Testis (tissue), 2 donors: ENCODE results near the gene ATP1B1.

ENCODE experiments used
- POLR2A ChIP-seq: fragments of 450-650 bp; IDR thresholded peaks from one replicate; pipeline ENCODE4 v1.6.1; 2017; ENCODE audit warnings: antibody characterized with exemption, mild to moderate bottlenecking, moderate library complexity
- TF ChIP-seq, protein P1 (sequence below), 3 experiments: fragments of 450-650 bp in 2 of 3; fragments of 200-600 bp in 1 of 3; sonication (generic) in 1 of 3; IDR thresholded peaks; one replicate each; pipeline ENCODE4 v1.5.1; 2016 to 2019; ENCODE audit warnings: antibody characterized with exemption in 3 of 3, mild to moderate bottlenecking in 2 of 3, moderate library complexity in 1 of 3

DNA sequence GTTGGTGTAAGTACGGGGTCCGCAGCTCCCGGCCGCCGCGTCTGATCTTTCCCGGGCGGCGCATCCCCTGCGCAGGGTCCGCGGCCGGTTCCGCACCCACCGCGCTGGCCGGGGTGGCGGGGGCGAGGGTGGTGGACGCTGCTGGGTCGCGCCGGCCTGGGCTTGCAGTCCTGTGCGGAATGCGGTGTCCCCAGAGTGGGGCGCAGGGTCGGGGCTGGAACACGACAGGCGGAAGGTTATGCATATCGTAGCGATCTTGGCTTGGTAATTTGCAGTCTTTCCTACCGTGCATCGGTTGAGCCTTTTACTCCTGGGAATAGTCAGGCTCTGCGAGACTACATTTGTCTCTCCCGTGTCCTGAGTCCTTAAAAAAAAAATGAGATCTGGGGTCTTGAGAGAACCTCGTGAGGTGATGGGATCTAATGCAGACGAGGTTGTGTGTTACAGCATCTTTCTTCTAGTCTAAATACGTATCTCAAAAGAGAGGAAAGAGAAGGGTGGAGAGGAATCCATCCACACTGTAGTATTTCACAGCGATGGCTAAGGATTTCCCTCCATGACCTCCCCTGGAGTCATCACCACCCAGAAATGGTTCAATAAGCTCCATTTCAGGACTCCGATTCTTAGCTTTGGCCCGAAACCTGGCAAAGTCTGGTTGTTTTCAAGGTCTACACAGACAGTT is 572 bp downstream of the ATP1B1 start:
- TF ChIP-seq, protein P1, sequence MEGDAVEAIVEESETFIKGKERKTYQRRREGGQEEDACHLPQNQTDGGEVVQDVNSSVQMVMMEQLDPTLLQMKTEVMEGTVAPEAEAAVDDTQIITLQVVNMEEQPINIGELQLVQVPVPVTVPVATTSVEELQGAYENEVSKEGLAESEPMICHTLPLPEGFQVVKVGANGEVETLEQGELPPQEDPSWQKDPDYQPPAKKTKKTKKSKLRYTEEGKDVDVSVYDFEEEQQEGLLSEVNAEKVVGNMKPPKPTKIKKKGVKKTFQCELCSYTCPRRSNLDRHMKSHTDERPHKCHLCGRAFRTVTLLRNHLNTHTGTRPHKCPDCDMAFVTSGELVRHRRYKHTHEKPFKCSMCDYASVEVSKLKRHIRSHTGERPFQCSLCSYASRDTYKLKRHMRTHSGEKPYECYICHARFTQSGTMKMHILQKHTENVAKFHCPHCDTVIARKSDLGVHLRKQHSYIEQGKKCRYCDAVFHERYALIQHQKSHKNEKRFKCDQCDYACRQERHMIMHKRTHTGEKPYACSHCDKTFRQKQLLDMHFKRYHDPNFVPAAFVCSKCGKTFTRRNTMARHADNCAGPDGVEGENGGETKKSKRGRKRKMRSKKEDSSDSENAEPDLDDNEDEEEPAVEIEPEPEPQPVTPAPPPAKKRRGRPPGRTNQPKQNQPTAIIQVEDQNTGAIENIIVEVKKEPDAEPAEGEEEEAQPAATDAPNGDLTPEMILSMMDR (IDR thresholded peaks at IDR 0.05): no peak
- no peak for TF ChIP-seq POLR2A
